Measurements from ENCODE around the gene PAX4.

PAX4 gene

DNA sequence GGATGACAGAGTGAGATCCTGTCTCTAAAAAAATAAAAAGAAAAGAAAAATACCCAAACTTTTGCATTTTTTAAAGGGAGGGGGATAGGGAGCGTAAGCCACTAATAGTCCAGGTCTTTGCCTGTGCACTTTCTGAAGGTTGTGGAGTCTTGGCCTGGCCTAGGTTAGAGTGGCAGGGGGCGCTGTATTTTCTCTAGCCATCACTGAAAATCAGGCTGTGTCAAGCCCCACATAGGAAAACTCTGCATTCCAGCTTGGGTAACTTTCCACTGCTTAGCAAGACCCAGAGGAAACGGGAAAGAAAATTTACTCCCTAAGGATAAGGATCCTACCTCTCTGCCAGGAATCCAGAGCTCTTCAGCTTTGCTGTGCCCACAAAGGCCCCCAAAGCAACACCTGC, 10.5 kb upstream of the PAX4 start:
- no peak for DNase-seq

- peak; percentile 3 for DNase-seq
Observed at GRCh38 chr7:127625331-127625730, 7.4 kb upstream of the PAX4 start.

- peak; percentile 48 for DNase-seq
Observed at GRCh38 chr7:127620406-127621233, 2.7 kb upstream of the PAX4 start.

DNA sequence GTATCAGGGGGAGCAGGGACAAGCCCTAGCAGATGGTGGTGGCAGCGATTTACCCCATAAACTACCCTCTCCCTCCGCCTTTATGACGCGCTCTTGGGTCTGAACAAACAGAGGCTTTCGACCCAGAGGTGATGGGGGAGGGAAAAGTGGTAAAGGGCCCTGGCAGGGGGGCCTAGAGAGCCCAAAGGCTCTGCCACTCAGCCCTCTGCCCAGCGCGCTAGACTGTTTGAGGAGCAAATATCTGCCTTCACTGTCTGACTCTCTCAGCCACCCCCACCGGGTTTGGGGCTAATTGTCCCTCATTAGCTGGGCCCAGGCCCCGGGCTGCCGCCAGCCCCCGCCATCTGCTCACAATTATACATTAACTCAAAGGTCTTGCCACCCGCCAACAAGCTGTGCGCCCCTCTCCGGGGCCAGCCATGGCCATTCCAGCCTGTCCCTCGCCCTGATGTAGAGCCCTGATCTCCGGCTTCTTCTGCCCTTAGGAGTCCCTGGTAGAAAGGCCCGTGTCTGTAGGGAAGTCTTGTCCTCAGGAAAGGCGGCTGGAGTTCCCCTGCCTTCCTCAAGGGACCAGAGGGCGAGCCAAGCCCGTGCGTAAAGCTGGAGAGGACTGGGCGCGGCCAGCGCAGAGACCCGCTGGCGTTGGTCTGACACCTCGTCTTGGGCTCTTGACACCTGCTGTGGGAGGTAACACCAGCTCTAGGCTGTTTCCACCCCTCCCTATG, 1.9 kb upstream of the PAX4 start:
- no peak for DNase-seq

- DNase-seq, result no peak
Observed at GRCh38 chr7:127618775-127619174, 833 bp upstream of the PAX4 start.

- DNase-seq, result no peak
Observed at GRCh38 chr7:127616724-127617123, 1.2 kb downstream of the PAX4 start.

GRCh38 chr7:127612263-127612662, 5.7 kb downstream of the PAX4 start:
- no peak for DNase-seq

GRCh38 chr7:127609297-127609696, 8.6 kb downstream of the PAX4 start:
- DNase-seq, result no peak

DNA sequence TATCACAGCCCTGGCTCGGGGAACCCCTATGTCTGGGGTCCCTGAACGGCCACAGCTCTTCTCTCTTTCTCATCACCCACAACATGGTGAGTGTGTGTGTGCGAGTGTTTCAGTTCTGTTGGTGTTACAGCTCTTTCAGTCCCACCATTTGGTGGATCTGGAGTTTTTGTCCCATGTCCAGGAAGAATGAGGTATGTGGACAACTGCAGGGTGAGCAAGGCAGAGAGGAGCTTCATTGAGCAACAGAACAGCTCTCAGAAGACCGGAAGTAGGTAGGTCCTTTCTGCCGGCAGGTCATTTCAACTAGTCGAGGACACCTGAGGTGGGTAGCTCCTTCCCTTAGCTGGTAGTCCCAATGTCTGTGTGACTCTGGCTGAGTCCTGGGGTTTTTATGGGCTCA, 9.5 kb downstream of the PAX4 start:
- DNase-seq, result no peak

DNA sequence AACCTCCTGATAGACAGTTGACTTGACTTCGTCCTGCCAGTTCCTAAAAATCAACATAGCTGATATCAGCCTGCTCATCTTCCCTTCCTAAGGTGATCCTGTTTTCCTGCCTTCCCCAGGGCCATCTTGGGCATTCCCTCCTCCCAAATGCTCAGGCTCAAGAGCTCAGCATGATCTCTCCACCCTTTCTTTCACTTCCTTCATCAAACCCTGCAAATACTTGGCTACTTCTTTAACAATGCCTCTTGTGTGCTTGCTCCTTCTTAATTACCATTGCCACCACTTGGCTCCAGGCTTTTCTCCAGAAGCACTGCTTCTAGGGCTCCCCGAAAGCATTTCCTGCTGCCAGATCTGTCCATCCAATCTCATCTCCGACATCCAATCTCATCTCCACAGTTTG, 17.1 kb downstream of the PAX4 start:
- no peak for DNase-seq

DNA sequence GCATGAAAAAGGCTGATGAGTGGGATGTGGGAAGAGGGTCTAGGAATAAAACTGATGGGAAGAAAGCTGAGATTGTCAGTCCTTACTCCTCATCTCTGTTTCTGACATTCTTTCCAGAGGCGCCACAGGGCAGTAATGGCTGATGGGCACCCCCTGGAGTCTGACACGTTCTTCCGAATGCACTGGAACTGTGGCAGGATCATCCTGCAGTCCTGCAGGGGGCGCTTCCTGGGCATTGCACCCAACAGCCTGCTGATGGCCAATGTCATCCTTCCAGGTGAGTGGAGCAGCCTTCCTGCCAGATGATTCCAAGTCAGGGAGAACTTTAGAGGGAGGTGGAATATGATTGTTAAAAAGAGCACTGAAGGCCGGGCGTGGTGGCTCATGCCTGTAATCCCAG, 19.6 kb downstream of the PAX4 start:
- DNase-seq, result no peak

DNA sequence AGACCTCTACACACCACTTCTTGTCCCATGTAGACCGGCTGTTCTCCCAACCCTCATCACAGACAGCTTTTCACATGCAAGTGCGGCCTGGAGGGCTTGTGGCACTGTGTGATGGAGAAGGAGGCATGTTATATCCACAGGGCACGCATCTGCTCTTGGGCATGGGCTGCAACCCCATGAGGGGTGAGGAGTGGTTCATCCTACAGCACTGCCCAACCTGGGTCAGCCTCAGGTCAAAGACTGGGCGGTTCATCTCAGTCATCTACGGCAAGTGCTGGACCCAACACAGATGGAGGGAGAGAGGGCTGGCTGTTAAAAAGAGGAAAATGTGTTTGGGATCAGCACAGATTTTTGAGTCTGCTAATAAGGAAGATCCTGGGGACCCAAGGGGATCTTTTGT, 22.2 kb downstream of the PAX4 start:
- no peak for DNase-seq

DNA sequence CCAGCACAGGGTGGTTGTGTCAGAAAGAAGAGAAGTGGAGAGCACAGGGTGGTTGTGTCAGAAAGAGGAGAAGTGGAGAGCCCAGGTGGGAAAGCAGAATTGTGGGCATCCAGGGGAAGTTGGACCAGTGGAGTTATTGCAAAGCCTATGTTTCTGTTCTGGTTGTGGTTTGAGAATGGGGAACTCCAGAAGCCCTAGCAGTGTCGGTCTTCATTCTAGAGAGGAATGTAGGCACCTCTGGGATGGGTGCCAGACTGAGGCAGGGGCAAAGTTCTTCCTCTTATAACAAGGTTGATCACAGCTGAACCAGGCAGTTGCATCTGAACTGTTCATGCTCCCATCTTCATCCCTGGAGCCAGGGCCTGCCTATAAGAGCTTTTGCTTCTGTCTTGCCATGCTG, 23.5 kb downstream of the PAX4 start:
- DNase-seq, result peak; percentile 98

DNA sequence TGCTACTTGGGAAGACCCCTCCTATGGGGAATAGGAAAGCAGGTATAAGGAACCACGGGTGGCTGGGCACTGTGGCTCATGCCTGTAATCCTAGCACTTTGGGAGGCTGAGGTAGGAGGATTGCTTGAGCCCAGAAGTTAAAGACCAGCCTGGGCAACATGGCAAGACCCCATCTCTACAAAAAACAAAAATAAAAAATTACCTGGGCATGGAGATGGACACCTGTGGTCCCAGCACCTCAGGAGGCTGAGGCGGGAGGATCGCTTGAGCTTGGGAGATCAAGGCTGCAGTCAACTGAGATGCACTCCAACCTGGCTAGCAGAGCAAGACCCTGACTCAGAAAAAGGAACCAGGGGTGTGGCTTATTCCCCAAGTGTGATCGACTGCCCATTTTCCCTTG, 25.4 kb downstream of the PAX4 start:
- no peak for DNase-seq

DNA sequence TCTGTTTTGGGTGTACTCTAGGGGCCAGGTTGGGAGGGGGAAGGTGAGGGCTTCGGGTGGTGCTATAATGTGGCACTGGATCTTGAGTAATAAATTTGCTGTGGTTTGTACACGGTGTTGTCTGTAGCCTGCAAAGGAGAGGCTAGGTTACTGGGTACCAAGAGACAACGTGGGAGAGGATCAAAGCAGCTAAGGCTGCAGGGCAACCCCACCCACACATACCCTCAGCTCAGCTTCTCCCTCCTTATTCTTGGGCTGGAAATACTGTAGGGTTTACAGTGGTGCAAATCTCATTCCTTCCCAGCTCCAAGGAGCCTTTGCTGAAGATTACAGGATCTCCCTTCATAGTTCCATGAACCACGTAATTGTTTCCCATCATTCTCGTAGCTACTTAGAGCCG, 26.4 kb downstream of the PAX4 start:
- DNase-seq, result no peak

GRCh38 chr7:127591189-127591588, 26.8 kb downstream of the PAX4 start:
- no peak for DNase-seq

DNA sequence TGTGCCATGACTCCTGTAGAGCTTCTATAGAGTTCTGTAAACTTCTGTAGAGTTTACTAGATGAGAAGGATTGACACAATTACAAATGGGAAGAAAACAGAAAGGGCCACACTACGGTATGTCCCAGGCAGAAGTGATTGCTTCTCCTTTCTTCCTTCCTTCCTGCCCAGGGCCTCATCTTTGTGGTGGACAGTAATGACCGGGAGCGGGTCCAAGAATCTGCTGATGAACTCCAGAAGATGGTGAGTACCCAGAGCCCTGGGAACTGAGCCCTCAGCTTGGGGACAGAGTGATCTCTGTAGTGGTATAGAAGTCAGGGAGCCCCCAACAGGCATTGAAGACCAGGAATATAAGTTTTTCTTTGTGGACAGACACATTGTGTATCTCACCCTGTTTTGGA, 28.0 kb downstream of the PAX4 start:
- DNase-seq, result peak; percentile 5

DNA sequence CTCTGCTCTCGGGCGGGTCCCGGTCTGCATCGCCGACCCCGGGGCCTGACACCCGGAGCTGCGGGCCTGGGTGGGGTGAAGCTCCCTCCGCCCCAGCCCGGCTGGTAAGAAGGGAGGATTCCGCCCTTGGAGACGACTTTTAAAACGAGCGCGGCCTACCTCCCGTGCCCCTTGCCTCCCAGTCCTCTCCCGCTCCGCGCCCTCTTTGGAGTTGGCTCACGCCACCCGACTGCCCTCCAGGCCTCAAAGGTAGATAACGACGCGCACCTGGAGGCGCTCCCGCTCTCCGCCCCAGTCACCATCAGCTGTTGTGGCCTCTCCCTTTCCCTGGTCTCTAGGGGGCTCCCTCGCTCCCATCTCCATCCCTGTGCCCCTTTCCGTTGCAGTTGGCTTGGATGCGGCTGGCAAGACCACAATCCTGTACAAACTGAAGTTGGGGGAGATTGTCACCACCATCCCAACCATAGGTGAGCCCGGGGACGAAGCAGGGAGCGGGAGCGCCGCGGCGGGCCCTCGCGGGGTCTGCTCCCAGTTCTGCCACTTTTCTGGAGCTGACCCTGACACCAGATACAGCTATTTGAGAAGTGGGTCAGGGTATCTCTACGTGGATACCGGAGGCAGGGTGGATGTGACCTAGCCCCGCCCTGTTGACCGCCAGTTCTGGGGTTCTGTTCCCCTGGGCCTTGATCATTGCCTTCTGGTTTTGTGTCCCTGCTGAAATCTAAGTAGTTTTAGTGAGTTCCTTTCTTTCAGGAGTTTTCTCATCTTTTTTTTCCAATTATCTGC, 29.1 kb downstream of the PAX4 start:
- DNase-seq, result no peak

- peak; percentile 58 for DNase-seq
Observed at GRCh38 chr7:127588019-127588696, 29.8 kb downstream of the PAX4 start, which contains the start of gene ARF5. Gene ARF5 (plus strand): TSS chr7:127588411. CDS start chr7:127588499, 88 bp downstream.

- no peak for DNase-seq
Observed at GRCh38 chr7:127587663-127588018, 30.3 kb downstream of the PAX4 start.

GRCh38 chr7:127586346-127586745, 31.6 kb downstream of the PAX4 start:
- DNase-seq, result no peak

DNA sequence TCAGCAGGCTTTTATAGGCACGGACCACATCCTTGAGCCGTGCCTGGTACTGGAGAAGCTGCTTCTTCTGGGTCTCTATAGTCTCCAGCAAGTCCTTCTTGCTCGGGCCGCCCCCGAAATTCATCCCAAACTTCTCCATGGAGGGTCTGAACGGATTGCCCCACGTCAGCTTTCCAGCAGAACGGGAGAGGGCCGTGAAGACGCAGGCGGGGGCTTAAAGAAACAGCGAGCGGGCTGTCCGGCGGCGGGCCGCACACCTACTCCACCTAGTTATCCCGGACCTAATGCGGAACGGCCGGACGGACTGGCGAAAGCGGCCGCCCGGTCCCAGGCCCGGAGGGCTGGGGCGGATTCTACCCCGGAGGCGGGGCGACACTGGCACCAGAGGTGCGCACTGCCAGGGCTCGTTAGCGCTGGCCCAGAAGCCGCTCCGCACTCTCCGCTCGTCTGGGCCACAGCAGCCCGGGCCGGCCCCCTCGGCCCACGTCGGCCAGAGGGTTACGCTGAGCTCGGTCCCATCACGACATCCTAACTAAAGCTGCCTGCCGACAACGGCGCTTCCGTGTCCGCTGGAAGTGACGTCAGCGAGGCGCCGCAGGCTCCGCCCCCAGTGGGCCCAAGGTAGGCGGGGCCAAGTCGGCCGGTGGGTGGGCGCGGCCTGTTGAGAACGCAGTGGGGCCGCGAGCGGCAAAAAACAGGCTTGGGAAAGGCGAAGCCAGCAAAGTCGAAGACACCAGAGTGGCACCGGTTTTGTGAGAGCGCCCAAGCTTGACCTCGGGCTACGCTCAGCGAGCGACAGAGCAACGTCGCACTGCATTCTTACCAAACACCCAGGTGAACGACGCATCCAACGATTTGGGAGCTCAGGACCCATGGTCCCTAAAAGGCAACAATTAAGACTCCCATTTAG, 32.6 kb downstream of the PAX4 start, which contains the start of gene GCC1:
Gene GCC1, minus strand, starts transcription at position 553 of the 910 bp plus-strand sequence. Its CDS starts 414 bp downstream, at position 139.
- DNase-seq, result peak; percentile 77

Measured in MV-4-11 (cell line).